AG20443 (cell line): Measurements from ENCODE around the gene MBD3.
"Not testable (repeated sequence)": the region's sequence is repeated elsewhere in the genome, so short reads cannot be mapped to it uniquely, and the experiment has no call there.

Source experiments
- DNase-seq: peaks from one replicate; pipeline ENCODE4 v3.0.0; 2012; ENCODE audit warnings: low spot score, mixed read lengths

The MBD3 gene

DNA sequence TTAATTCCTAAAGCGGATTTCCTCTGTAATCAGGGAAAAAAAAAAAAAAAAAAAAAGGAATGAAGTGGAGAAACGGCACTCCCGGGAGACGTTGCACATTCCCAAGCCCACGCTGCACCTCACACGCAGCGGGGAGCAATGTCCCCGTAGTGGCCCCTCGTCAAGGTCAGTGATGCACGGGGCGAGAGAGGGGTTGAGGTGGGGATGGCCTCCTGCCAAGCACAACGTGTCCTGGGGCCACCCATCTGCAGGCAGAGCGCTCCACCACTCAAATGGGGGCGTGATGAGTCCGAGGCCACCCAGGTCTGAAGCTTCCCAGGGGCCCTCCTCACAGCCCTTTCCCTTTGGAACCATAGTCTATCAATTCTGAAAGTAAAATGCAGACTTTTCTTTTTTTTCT, 53.7 kb downstream of the MBD3 start:
- DNase-seq, result no peak

- DNase-seq, result not testable (repeated sequence)
Measured at GRCh38 chr19:1535699-1536098, 57.0 kb downstream of the MBD3 start.

DNA sequence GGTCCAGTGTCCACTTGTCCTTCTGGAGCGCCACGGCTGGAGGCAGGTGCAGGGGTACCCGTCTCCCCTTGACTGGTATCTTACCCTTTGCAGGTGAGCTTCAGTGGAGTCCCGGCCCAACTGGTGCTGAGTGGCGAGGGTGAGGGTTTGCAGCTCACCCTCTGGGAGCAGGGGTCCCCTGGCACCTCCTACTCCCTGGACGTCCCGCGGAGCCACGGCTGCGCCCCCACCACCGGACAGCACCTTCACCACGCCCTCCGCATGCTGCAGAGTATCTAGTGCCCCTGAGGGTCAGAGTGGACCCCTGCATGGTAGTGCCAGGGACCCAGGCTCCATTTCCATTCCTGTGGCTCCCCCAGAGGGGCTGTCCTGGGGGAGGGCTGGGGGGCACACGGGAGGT, 57.7 kb downstream of the MBD3 start:
- DNase-seq, result no peak

DNA sequence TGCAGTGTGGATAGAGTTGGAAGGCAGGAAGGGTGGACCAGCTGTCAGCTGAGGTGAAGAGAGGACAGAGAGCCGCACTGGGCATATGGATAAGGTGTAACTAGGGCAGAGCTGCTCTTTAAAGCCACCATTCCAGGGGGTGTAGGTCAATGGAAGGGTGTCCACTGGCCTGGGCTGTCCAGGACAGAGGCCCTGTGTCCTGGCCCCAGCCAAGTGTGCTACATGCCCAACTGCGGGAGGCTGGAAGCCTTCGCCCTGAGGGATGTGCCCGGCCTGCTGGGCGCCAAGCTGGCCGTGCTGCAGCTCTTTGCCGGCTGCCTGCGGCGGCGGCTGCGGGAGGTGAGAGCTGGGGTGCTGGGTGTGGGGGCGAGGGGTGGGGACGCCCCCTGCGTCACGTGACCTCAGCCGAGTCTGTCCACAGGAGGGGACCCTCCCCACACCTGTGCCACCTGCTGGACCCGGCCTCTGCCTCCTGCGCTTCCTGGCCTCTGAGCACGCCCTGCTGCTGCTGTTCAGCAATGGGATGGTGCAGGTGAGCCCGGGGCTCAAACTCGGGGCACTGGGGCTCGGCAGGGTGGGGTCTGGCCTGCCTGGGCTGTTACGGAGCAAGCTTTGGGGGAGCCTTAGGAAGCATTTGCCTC, 59.0 kb downstream of the MBD3 start:
- DNase-seq, result no peak

GRCh38 chr19:1532003-1532402, 60.7 kb downstream of the MBD3 start:
- no peak for DNase-seq

GRCh38 chr19:1531587-1531986, 61.1 kb downstream of the MBD3 start:
- DNase-seq, result no peak

GRCh38 chr19:1530856-1531255, 61.8 kb downstream of the MBD3 start:
- not testable (repeated sequence) for DNase-seq

GRCh38 chr19:1529430-1529816, 63.2 kb downstream of the MBD3 start:
- DNase-seq, result no peak

DNA sequence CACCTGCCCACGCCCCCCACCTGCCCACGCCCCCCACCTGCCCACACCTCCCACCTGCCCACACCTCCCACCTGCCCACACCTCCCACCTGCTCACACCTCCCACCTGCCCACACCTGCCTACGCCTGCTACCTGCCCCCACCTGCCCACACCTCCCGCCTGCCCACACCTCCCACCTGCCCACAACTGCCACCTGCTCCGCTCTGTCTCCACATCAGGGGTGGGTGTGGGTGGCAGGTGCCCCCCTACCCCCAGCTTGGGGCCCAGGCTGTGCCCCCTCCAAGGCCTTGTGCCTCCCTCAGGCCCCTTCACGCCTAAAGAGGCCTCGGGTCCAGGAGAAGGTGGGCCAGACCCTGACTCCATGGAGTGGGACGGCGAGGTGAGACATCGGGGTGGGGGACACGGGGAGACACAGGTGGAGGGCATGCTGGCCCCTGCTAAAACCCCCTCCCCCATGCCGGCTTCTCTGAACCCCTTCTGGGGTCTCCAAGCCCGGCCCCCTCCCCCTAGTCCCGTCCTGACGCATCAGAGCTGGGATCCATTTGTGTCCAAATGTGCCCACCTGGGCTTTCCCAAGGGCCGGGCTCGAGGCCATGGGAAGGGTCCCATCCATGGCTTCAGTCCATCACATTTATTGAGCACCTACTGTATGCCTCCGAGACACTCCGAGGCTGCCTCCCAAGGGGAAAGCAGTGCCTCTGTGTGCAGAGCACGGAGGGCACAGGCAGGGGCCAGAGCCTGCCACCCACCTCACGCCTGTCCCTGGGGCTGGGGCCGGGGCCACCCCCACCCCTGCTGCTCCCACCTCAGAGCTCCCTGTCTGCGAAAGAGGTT, 63.9 kb downstream of the MBD3 start:
- DNase-seq, result no peak

DNA sequence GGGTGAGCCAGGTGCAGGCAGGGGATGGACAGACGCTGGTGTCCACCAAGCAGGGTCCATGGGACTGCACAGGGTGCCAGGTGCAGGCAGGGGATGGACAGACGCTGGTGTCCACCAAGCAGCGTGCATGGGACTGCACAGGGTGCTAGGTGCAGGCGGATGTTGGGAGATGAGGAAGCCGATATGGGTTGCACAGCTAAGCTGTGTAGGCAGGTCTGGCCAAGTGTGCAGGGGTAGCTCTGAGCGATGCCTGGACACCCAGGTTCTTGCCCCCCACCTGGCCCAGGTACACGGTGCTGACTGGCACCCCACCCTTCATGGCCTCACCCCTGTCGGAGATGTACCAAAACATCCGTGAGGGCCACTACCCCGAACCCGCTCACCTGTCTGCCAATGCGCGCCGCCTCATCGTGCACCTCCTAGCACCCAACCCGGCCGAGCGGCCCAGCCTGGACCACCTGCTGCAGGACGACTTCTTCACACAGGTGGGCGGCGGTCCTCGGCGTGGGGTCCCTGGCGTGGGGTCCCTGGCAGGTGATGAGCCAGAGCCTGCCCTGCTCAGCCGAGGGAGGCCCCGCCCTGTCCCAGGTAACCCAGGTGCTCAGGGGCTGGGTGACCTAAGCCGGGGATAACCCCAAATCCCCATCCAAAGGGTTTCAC, 64.9 kb downstream of the MBD3 start:
- no peak for DNase-seq

DNA sequence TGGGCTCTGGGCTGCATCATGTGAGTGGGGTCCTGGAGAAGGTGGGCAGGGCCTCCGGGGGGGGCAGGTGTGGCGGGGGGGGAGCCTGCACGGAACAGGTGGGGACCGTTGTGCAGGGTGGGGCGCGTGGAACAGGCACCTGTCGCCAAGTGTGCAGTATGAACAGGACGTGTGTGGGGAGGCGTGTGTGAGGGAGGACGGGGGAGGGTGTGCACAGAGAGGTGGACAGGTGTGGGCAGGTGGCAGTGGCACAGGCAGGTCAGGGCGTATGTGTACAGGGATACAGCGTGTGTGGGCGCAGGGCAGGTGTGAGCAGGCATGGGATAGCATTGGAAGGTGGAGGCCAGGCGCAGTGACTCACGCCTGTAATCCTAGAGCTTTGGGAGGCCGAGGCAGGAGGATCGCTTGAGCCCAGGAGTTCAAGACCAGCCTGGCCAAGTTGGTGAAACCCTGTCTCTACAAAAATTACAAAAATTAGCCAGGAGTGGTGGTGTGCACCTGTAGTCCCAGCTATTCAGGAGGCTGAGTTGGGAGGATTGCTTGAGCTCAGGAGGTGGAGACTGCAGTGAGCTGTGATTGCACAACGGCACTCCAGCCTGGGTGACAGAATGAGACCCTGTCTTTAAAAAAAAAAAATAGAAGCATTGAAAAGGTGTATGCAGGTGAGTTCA, 65.6 kb downstream of the MBD3 start:
- no peak for DNase-seq

DNA sequence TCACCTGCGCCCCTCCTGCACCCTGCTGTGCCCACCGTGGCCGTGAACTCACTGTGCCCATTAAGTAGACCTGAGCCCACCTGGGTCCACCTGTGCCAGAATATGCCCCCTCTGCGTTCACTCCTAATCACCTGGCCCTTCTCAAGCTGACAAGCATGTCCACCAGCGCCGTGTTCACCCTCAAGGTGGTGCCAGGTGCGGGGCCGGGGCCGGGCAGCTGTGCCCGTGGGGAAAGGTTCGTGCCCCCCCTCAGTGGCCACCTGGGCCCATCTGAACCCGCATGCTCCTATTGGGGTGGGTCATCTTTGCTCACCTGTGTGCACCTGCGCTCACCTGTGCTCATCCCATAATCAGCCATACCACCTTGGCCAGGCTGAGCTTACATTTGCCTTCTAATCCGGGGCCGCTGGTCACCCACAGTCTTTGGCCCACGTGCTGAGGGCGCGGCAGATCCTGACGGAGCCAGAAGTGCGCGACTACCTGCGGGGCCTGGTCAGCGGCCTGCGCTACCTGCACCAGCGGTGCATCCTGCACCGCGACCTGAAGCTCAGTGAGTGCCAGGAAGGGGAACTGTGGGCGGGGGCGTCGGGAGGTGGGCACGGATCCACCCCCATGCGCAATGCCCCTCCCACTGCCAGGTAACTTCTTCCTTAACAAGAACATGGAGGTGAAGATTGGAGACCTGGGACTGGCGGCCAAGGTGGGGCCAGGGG, 66.4 kb downstream of the MBD3 start:
- no peak for DNase-seq

DNA sequence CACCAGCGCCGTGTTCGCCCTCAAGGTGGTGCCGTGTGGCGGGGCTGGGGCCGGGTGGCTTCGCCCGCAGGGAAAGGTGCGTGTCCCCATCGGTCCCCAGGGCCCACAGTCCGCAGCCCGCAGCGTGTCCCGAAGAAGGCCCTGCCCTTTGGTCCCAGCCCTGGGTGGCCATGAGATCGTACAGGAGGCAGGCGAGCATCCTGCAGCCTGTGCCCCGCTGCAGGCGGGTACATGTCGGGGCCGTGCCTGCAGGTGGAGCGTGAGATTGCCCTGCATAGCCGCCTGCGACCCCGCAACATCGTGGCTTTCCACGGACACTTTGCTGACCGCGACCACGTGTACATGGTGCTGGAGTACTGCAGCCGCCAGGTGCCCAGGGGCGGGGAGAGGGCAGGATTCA, 67.3 kb downstream of the MBD3 start:
- no peak for DNase-seq

- no peak for DNase-seq
Measured at GRCh38 chr19:1524972-1525325, 67.7 kb downstream of the MBD3 start.

DNA sequence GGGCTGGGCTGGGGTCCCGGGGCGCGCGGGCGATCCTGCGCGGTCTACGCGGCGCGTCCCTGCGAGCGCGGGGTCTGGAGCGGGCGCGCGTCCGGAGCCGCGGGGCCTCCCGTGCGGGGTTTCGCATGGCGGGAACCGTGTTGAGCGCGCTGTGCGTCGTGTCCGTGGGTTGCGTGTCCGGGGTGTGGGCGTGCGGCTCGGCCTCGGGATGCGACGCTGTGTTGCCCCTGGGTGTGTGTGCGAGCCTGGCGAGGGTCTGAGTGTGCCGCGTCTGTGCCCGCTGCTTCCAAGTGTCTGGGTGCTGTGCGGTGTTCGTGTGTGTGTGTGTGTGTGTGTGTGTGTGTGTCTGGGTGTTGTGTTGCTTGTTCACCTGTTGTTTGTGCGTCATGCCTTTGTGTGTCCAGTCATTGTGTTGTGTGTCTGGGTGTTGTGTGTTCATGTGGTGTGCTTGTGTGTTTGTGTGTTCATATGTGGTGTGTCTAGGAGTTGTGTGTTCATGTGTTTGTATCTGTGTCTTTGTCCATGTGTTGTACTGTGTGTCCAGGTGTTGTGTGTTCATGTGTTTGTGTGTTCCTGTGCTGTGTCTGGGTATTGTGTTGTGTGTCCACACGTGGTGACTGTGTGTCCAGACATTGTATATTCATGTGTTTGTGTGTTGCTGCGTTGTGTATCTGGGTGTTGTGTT, 68.2 kb downstream of the MBD3 start:
- DNase-seq, result peak; percentile 12
